ENCODE results near the gene ADAT3.

DNA sequence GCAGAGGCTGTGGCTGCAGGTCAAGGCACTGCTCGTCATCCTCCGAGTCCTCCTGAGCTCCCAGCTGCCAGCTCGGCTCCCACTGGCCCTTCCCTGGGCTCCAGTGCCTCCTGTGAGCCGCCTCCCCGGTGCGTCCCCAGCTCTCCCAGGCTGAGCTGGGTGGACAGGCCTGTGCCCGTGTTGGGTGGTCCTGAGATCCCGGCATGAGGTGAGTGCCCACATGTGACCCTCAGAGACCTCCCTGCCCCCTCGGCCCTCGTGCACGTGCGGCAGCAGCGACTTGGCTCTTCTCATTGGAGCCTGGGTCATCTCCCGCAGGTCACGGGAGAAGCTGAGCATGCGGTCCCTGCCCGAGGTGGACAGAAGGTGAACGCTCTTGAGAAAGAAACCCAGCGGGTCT lies 15.4 kb downstream of the ADAT3 start:
- no peak for TF ChIP-seq RAD21 (conservative IDR thresholded peaks at IDR 0.05 in 1 of 2, IDR thresholded peaks at IDR 0.05 in 1 of 2)
- TF ChIP-seq, protein P1, sequence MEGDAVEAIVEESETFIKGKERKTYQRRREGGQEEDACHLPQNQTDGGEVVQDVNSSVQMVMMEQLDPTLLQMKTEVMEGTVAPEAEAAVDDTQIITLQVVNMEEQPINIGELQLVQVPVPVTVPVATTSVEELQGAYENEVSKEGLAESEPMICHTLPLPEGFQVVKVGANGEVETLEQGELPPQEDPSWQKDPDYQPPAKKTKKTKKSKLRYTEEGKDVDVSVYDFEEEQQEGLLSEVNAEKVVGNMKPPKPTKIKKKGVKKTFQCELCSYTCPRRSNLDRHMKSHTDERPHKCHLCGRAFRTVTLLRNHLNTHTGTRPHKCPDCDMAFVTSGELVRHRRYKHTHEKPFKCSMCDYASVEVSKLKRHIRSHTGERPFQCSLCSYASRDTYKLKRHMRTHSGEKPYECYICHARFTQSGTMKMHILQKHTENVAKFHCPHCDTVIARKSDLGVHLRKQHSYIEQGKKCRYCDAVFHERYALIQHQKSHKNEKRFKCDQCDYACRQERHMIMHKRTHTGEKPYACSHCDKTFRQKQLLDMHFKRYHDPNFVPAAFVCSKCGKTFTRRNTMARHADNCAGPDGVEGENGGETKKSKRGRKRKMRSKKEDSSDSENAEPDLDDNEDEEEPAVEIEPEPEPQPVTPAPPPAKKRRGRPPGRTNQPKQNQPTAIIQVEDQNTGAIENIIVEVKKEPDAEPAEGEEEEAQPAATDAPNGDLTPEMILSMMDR (IDR thresholded peaks at IDR 0.05): no peak
- TF ChIP-seq TP53 (CRISPR knock-in tag; IDR thresholded peaks at IDR 0.05): no peak
- TF ChIP-seq CHD2 (IDR thresholded peaks at IDR 0.05; ENCODE audit: low read length, partially characterized antibody): no peak
- TF ChIP-seq, protein P2, sequence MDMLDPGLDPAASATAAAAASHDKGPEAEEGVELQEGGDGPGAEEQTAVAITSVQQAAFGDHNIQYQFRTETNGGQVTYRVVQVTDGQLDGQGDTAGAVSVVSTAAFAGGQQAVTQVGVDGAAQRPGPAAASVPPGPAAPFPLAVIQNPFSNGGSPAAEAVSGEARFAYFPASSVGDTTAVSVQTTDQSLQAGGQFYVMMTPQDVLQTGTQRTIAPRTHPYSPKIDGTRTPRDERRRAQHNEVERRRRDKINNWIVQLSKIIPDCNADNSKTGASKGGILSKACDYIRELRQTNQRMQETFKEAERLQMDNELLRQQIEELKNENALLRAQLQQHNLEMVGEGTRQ (IDR thresholded peaks at IDR 0.05): no peak
- TF ChIP-seq CEBPB (IDR thresholded peaks at IDR 0.05): no peak
- TF ChIP-seq EP300 (IDR thresholded peaks at IDR 0.05): no peak
- no peak for TF ChIP-seq POLR2A (IDR thresholded peaks at IDR 0.05; ENCODE audit: low read length)
- TF ChIP-seq PHF8 (IDR thresholded peaks at IDR 0.05; ENCODE audit: borderline replicate concordance, low read depth): no peak
- TF ChIP-seq KDM1A (IDR thresholded peaks at IDR 0.05; ENCODE audit: low read depth): no peak
- no peak for TF ChIP-seq EHMT2 (IDR thresholded peaks at IDR 0.05; ENCODE audit: low read depth)
